HepG2 (cell line): ENCODE results near the gene ZMIZ1. TPM values are rescaled to one million over a fixed set of nuclear protein-coding genes. Genes with fewer than 3 reads are reported as not detected.

Experiments
- GATA4 ChIP-seq: sonication (generic); IDR thresholded peaks from 2 replicates; pipeline ENCODE4 v1.6.1; 2016; ENCODE audit warnings: antibody characterized with exemption, low read depth, borderline replicate concordance
- GLI4 ChIP-seq: sonication (generic); formaldehyde crosslinking; IDR thresholded peaks from 2 replicates; pipeline ENCODE4 v1.5.1; 2020; ENCODE audit warnings: missing genetic modification reagents, mild to moderate bottlenecking, moderate library complexity, borderline replicate concordance
- KLF12 ChIP-seq: sonication (generic); formaldehyde crosslinking; IDR thresholded peaks from 2 replicates; pipeline ENCODE4 v1.4.0; 2020; ENCODE audit warnings: missing genetic modification reagents, borderline replicate concordance
- MATR3 ChIP-seq: sonication (generic); formaldehyde crosslinking; IDR thresholded peaks from 2 replicates; pipeline ENCODE4 v1.4.0; 2020; ENCODE audit warnings: missing genetic modification reagents
- MIER2 ChIP-seq: IDR thresholded peaks from 2 replicates; pipeline ENCODE4 v1.6.1; 2016; ENCODE audit warnings: missing biosample characterization, missing genetic modification reagents
- NFAT5 ChIP-seq: sonication (generic); formaldehyde crosslinking; IDR thresholded peaks from 2 replicates; pipeline ENCODE4 v1.4.0; 2020; ENCODE audit warnings: missing genetic modification reagents
- PAX8 ChIP-seq: sonication (generic); formaldehyde crosslinking; IDR thresholded peaks from 2 replicates; pipeline ENCODE4 v1.8.0; 2022; ENCODE audit warnings: mild to moderate bottlenecking, missing genetic modification reagents, borderline replicate concordance
- POLR2G ChIP-seq: fragments of 200-400 bp; formaldehyde crosslinking; IDR thresholded peaks from 2 replicates; pipeline ENCODE4 v1.6.1; 2018; ENCODE audit warnings: mild to moderate bottlenecking, low read depth, low read length, moderate library complexity
- SYNCRIP ChIP-seq: fragments of 200-400 bp; formaldehyde crosslinking; IDR thresholded peaks from 2 replicates; pipeline ENCODE4 v1.6.1; 2018; ENCODE audit warnings: mild to moderate bottlenecking, low read depth, low read length; ENCODE audit not compliant: insufficient read depth
- ZBTB39 ChIP-seq: sonication (generic); formaldehyde crosslinking; IDR thresholded peaks from 2 replicates; pipeline ENCODE4 v1.5.0; 2020; ENCODE audit warnings: missing genetic modification reagents
- ZNF10 ChIP-seq: sonication (generic); formaldehyde crosslinking; IDR thresholded peaks from 2 replicates; pipeline ENCODE4 v1.4.0; 2020; ENCODE audit warnings: mild to moderate bottlenecking, low read depth, missing genetic modification reagents, borderline replicate concordance
- ZNF350 ChIP-seq: sonication (generic); formaldehyde crosslinking; IDR thresholded peaks from 2 replicates; pipeline ENCODE4 v1.4.0; 2020; ENCODE audit warnings: mild to moderate bottlenecking, low read depth, missing genetic modification reagents, borderline replicate concordance
- ZNF512B ChIP-seq: sonication (generic); formaldehyde crosslinking; IDR thresholded peaks from 2 replicates; pipeline ENCODE4 v1.5.1; 2020; ENCODE audit warnings: missing genetic modification reagents, mild to moderate bottlenecking, borderline replicate concordance
- ZNF574 ChIP-seq: sonication (generic); formaldehyde crosslinking; IDR thresholded peaks from 2 replicates; pipeline ENCODE4 v1.4.0; 2020; ENCODE audit warnings: missing genetic modification reagents
- ZNF614 ChIP-seq: IDR thresholded peaks from 2 replicates; pipeline ENCODE4 v1.6.1; 2018; ENCODE audit warnings: missing biosample characterization, missing genetic modification reagents, inconsistent platforms, borderline replicate concordance
- ZNF768 ChIP-seq: sonication (generic); formaldehyde crosslinking; IDR thresholded peaks from 2 replicates; pipeline ENCODE4 v1.4.0; 2020; ENCODE audit warnings: missing genetic modification reagents
- ZSCAN29 ChIP-seq: sonication (generic); formaldehyde crosslinking; conservative IDR thresholded peaks from 2 replicates; pipeline ENCODE4 v1.4.0; 2020; ENCODE audit warnings: mild to moderate bottlenecking, missing genetic modification reagents
- polyA plus RNA-seq, 8 experiments: library from polyadenylated mRNA; depleted of rRNA in 3 of 8; stranded (reverse) in 7 of 8; unstranded in 1 of 8; fragments of >200 nt; fragmentation: Illumina TruSeq in 4 of 8; extraction: Trizol in 4 of 8; gene quantifications; 2 replicates each; pipeline versions ENCODE4 v1.2.1 to v1.2.3, GENCODE V29; 2011 to 2016; ENCODE audit warnings: low read depth in 4 of 8, missing spikeins in 1 of 8, mixed read lengths in 1 of 8; ENCODE audit not compliant: insufficient read depth in 1 of 8
- total RNA-seq, 5 experiments: library from RNA; depleted of rRNA; stranded (reverse); fragments of >200 nt; fragmentation: Illumina TruSeq; extraction: Trizol; gene quantifications; 2 replicates each; pipeline ENCODE4 v1.2.3, GENCODE V29; 2016; ENCODE audit warnings: low read depth in 1 of 5

Gene ZMIZ1
- total and polyA plus RNA-seq, 2 of the 13 experiments (the other 11 are each of a cell fraction or from before 2014, with no cell fraction given) = 5.3 to 10.2 TPM

GRCh38 chr10:79184145-79184625, 115.4 kb downstream of the ZMIZ1 start (continued):
- TF ChIP-seq ZNF614 (CRISPR knock-in tag) (no peak), ZBTB39 (CRISPR knock-in tag) (no peak), MIER2 (no peak), KLF12 (no peak), GLI4 (CRISPR knock-in tag) (no peak), PAX8 (CRISPR knock-in tag) (no peak), ZNF768 (CRISPR knock-in tag) (peak; percentile 63), GATA4 (no peak), POLR2G (no peak), NFAT5 (CRISPR knock-in tag) (no peak), ZNF350 (no peak; the same call in 1 of the 2 replicates), ZNF512B (no peak), ZSCAN29 (CRISPR knock-in tag) (no peak), ZNF574 (CRISPR knock-in tag) (peak; percentile 52), ZNF10 (CRISPR knock-in tag) (no peak), SYNCRIP (no peak), MATR3 (CRISPR knock-in tag) (no peak)
